ENCODE measurements around the gene MED12L. TPM values are rescaled to one million over a fixed set of nuclear protein-coding genes. Genes with fewer than 3 reads are reported as not detected.

MED12L gene
- total RNA-seq, 1 experiment from 2014 or later = 14.9 TPM

DNA sequence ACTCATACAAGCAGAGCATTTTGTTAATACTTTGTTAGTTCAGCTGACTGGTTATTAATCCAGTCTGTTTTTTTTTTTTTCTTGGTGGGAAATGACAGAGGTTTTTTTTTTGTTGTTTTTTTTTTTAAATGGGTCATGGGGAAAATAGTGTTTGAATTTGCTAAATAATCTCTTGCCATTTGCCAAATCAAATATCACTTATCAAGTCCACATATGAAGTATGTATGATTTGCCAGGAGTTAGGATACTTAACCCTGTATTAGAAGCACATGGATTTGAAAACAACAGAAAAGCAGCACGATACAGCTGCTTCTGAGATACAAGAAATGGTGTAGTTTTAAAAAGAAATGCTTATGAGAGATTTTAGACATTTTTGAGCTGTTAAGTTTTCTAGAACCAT, 171.3 kb downstream of the MED12L start:
- no peak overlapping the region for H3K56ac ChIP-seq (ENCODE audit: insufficient read length, low read depth, low read length)
- no peak overlapping the region for H4K8ac ChIP-seq (replicated peaks; ENCODE audit: insufficient read length, low read depth, low read length)
- H3K23ac ChIP-seq (ENCODE audit: insufficient read length, low read depth, low read length) = no peak overlapping the region
- Mint-ChIP-seq H3K9me3 (no peaks in the 10 kb centered on the region), H3K27me3 (ENCODE audit: low read depth) (no peaks in the 10 kb centered on the region), H3K4me3 (no peak overlapping the region), H3K36me3 (ENCODE audit: insufficient read depth in 1 of 3, low read depth in 3 of 3) (peaks cover 0 to 4% (median 3%) of the 10 kb centered on the region in 3 experiments; a peak in 3 of 7 replicates), H3K27ac (no peak overlapping the region), H3K4me1 (no peaks in the 10 kb centered on the region)
- H3K9ac ChIP-seq (ENCODE audit: extremely low read depth, insufficient read length, low read length) = no peak overlapping the region
- no peak overlapping the region for H3K18ac ChIP-seq (ENCODE audit: insufficient read length, low read depth, low read length)
- no peaks in the 10 kb centered on the region for H4K20me1 ChIP-seq (ENCODE audit: control insufficient read depth, insufficient read depth, insufficient read length)
- TF ChIP-seq, protein P1, sequence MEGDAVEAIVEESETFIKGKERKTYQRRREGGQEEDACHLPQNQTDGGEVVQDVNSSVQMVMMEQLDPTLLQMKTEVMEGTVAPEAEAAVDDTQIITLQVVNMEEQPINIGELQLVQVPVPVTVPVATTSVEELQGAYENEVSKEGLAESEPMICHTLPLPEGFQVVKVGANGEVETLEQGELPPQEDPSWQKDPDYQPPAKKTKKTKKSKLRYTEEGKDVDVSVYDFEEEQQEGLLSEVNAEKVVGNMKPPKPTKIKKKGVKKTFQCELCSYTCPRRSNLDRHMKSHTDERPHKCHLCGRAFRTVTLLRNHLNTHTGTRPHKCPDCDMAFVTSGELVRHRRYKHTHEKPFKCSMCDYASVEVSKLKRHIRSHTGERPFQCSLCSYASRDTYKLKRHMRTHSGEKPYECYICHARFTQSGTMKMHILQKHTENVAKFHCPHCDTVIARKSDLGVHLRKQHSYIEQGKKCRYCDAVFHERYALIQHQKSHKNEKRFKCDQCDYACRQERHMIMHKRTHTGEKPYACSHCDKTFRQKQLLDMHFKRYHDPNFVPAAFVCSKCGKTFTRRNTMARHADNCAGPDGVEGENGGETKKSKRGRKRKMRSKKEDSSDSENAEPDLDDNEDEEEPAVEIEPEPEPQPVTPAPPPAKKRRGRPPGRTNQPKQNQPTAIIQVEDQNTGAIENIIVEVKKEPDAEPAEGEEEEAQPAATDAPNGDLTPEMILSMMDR (conservative IDR thresholded peaks at IDR 0.05) = no peak
- H3K27me3 ChIP-seq (ENCODE audit: insufficient read depth, low read length) = no peaks in the 10 kb centered on the region
- no peaks in the 10 kb centered on the region for H3K23me2 ChIP-seq (ENCODE audit: insufficient read length, low read depth, low read length, poor library complexity, severe bottlenecking)
- no peak overlapping the region for H3K4me2 ChIP-seq (ENCODE audit: insufficient read depth, insufficient read length, low read length)
- H3K4me1 ChIP-seq (ENCODE audit: insufficient read depth, low read length) = no peaks in the 10 kb centered on the region
- no peak overlapping the region for H2BK12ac ChIP-seq (ENCODE audit: insufficient read length, low read depth, low read length)
- no peak overlapping the region for H2BK120ac ChIP-seq (ENCODE audit: low read depth, low read length, poor library complexity, severe bottlenecking)
- H4K5ac ChIP-seq (ENCODE audit: insufficient read length, low read depth, low read length) = no peak overlapping the region
- no peaks in the 10 kb centered on the region for H3K79me1 ChIP-seq (ENCODE audit: insufficient read depth, low read depth, low read length, poor library complexity, severe bottlenecking)
- DNase-seq = no peak
- no peaks in the 10 kb centered on the region for H3K9me3 ChIP-seq (ENCODE audit: control insufficient read depth, low read depth, low read length)
- no peak overlapping the region for H2AFZ ChIP-seq (ENCODE audit: low read length)
- whole genome bisulfite sequencing (ENCODE audit: extremely low coverage, insufficient read length, low lambda C conversion rate) = no CpG with 5 or more reads among the region's 1 CpG
- H2BK15ac ChIP-seq (ENCODE audit: low read depth, low read length) = no peak overlapping the region
- no peak overlapping the region for H3K27ac ChIP-seq (ENCODE audit: insufficient read length, low read depth, low read length)
- H2AK5ac ChIP-seq (ENCODE audit: insufficient read length, low read length) = no peak overlapping the region
- H2BK5ac ChIP-seq (ENCODE audit: insufficient read length, low read length) = no peak overlapping the region
- no peak overlapping the region for H3T11ph ChIP-seq (ENCODE audit: low read length)
- H3K79me2 ChIP-seq (ENCODE audit: insufficient read depth, low read length) = no peaks in the 10 kb centered on the region
- H2BK20ac ChIP-seq (ENCODE audit: low read depth, low read length, poor library complexity, severe bottlenecking) = no peak overlapping the region
- H4K91ac ChIP-seq (ENCODE audit: insufficient read length, low read depth, low read length) = no peak overlapping the region
- no peak overlapping the region for H3K4ac ChIP-seq (ENCODE audit: low read depth, low read length)
- H3K14ac ChIP-seq (ENCODE audit: insufficient read depth, low read length) = no peak overlapping the region

All from H9 (cell line).